ENCODE measurements around the gene KCNH1.

The KCNH1 gene

DNA sequence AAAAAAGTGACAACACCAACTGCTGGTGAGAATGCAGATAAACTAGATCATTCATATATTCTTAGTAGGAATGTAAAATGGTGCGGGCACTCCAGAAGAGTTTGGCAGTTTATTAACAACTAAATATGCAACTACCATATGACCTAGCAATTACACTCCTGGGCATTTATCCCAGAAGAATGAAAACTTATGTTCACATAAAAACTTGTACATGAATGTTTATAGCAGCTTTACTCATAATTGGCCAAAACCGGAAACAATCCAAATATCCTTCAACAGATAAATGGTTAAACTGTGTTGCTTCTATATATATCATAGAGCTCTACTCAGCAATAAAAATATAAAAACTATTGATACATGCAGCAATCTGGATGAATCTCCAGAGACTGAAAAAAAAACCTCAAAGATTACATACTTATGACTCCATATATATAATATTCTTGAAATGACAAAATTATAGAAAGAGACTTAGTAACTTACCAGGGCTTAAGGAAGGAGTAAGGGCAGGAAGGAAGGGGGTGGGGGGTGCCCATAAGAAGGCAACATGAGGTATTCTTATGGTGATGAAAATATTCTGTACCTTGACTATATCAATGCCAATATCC, 99.9 kb downstream of the KCNH1 start:
- H2AFZ ChIP-seq (ENCODE audit: low read depth): no peak overlapping the region
- no peaks in the 10 kb centered on the region for H4K20me1 ChIP-seq (ENCODE audit: insufficient read depth)
- H3K4me3 ChIP-seq (IDR thresholded peaks at IDR 0.05; ENCODE audit: insufficient read depth, low read depth, low read length): no peak overlapping the region
- no peaks in the 10 kb centered on the region for H3K4me1 ChIP-seq (ENCODE audit: low read depth, poor library complexity, severe bottlenecking)
- H3K36me3 ChIP-seq (ENCODE audit: insufficient read depth): no peaks in the 10 kb centered on the region
- no peak overlapping the region for H3K27ac ChIP-seq
- TF ChIP-seq, protein P1, sequence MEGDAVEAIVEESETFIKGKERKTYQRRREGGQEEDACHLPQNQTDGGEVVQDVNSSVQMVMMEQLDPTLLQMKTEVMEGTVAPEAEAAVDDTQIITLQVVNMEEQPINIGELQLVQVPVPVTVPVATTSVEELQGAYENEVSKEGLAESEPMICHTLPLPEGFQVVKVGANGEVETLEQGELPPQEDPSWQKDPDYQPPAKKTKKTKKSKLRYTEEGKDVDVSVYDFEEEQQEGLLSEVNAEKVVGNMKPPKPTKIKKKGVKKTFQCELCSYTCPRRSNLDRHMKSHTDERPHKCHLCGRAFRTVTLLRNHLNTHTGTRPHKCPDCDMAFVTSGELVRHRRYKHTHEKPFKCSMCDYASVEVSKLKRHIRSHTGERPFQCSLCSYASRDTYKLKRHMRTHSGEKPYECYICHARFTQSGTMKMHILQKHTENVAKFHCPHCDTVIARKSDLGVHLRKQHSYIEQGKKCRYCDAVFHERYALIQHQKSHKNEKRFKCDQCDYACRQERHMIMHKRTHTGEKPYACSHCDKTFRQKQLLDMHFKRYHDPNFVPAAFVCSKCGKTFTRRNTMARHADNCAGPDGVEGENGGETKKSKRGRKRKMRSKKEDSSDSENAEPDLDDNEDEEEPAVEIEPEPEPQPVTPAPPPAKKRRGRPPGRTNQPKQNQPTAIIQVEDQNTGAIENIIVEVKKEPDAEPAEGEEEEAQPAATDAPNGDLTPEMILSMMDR (conservative IDR thresholded peaks at IDR 0.05; ENCODE audit: low read depth, low read length): no peak
- H3K9ac ChIP-seq: no peak overlapping the region
- no peaks in the 10 kb centered on the region for H3K79me2 ChIP-seq (ENCODE audit: insufficient read depth, low read depth)
- H3K4me2 ChIP-seq: no peak overlapping the region
- no peaks in the 10 kb centered on the region for H3K27me3 ChIP-seq (ENCODE audit: insufficient read depth, low read depth)

DNA sequence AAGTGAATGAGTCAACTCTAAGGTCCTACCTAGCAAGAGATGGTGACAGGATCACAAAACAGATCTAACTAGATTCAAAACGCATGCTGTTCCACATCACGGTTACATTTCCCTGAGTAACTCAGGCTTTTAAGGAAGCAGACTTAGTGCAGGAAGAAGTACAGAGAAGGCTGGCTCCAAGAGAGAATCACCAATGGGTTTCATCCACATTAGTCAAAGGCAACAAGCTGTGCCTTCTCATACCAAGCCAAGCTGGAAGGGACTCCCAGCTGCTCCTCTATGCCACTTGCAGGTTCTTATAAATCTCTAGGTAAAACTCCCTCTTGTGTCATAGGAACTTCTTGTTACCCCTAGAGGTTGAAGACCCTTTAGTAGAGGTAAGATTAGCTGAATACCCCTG, 109.0 kb downstream of the KCNH1 start:
- Histone ChIP-seq H3K4me1 (ENCODE audit: low read depth, poor library complexity, severe bottlenecking) (no peaks in the 10 kb centered on the region), H3K27ac (no peak overlapping the region), H2AFZ (ENCODE audit: low read depth) (no peak overlapping the region), H3K9ac (no peak overlapping the region), H3K79me2 (ENCODE audit: insufficient read depth, low read depth) (no peaks in the 10 kb centered on the region), H3K4me2 (no peak overlapping the region), H3K4me3 (IDR thresholded peaks at IDR 0.05; ENCODE audit: insufficient read depth, low read depth, low read length) (no peak overlapping the region), H3K36me3 (ENCODE audit: insufficient read depth) (no peaks in the 10 kb centered on the region), H3K27me3 (ENCODE audit: insufficient read depth, low read depth) (no peaks in the 10 kb centered on the region), H4K20me1 (ENCODE audit: insufficient read depth) (no peaks in the 10 kb centered on the region)
- TF ChIP-seq, protein P1 (conservative IDR thresholded peaks at IDR 0.05; ENCODE audit: low read depth, low read length): no peak

DNA sequence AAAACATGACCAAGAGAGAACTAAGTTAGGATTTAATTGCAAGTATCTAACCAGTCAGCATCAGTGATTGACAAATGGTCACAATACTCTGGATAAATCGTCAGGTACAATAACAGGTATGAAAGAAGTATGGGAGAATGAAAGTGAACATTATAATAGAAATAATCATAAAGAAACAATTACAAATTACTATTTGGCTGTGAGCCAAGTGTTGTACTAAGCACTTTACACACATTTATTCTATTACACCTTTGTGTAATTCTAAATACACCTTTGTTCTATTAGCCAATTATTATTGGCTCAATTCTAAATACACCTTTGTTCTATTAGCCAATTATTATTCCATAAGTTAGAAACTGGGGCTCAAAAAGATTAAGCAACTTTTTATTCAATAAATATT, 114.7 kb downstream of the KCNH1 start:
- H3K4me1 ChIP-seq (ENCODE audit: low read depth, poor library complexity, severe bottlenecking): no peaks in the 10 kb centered on the region
- TF ChIP-seq, protein P1 (conservative IDR thresholded peaks at IDR 0.05; ENCODE audit: low read depth, low read length): no peak
- H2AFZ ChIP-seq (ENCODE audit: low read depth): no peak overlapping the region
- no peak overlapping the region for H3K4me3 ChIP-seq (IDR thresholded peaks at IDR 0.05; ENCODE audit: insufficient read depth, low read depth, low read length)
- H4K20me1 ChIP-seq (ENCODE audit: insufficient read depth): no peaks in the 10 kb centered on the region
- H3K79me2 ChIP-seq (ENCODE audit: insufficient read depth, low read depth): no peaks in the 10 kb centered on the region
- H3K27me3 ChIP-seq (ENCODE audit: insufficient read depth, low read depth): no peaks in the 10 kb centered on the region
- no peaks in the 10 kb centered on the region for H3K36me3 ChIP-seq (ENCODE audit: insufficient read depth)
- no peak overlapping the region for H3K27ac ChIP-seq
- no peak overlapping the region for H3K9ac ChIP-seq
- no peak overlapping the region for H3K4me2 ChIP-seq

DNA sequence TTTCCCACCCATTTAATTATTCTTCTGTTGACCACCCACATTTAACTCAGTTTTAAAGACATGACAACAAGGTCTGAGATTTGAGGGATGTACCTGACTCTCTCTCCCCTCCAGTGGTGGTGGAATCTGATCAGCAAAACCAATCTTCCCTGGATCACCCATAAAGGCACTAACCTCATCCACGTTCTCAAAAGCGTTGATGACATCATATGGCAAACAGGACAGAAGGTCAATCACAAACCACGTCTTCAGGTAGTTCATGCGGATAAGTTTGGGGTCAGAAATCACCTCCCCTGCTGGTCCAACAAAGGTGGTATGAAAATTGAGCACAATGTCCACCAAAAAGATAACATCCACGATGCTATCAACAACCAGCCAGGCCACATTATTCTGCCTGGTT, 115.3 kb downstream of the KCNH1 start:
- TF ChIP-seq, protein P1 (conservative IDR thresholded peaks at IDR 0.05; ENCODE audit: low read depth, low read length): no peak
- Histone ChIP-seq H3K9ac (no peak overlapping the region), H3K4me1 (ENCODE audit: low read depth, poor library complexity, severe bottlenecking) (no peaks in the 10 kb centered on the region), H4K20me1 (ENCODE audit: insufficient read depth) (no peaks in the 10 kb centered on the region), H2AFZ (ENCODE audit: low read depth) (no peak overlapping the region), H3K27ac (no peak overlapping the region), H3K4me2 (no peak overlapping the region), H3K36me3 (ENCODE audit: insufficient read depth) (no peaks in the 10 kb centered on the region), H3K27me3 (ENCODE audit: insufficient read depth, low read depth) (no peaks in the 10 kb centered on the region), H3K79me2 (ENCODE audit: insufficient read depth, low read depth) (no peaks in the 10 kb centered on the region), H3K4me3 (IDR thresholded peaks at IDR 0.05; ENCODE audit: insufficient read depth, low read depth, low read length) (no peak overlapping the region)
